ENCODE measurements around the gene ANXA4.
"Not testable (repeated sequence)": the region's sequence is repeated elsewhere in the genome, so short reads cannot be mapped to it uniquely, and the experiment has no call there.

Gene ANXA4

DNA sequence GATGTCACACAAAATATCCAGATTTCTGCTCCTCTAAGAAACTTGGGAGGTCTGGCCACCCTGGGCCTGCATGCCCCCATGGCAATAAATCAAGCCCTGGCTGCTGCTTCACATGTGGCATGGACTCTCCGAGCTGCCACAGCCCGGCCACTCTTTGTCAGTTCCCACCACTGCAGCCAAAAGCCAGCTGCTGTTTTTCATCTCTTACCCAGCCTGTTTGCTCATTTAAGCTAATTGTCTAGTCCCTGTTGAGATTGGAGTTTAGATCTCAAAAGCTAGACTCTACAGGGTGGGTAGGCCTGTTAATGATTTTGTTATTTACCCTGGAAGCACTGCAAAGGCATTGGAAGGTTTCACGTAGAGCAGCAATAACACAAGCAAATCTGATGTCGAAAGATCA lies 20.9 kb upstream of the ANXA4 start:
- DNase-seq = no peak

DNA sequence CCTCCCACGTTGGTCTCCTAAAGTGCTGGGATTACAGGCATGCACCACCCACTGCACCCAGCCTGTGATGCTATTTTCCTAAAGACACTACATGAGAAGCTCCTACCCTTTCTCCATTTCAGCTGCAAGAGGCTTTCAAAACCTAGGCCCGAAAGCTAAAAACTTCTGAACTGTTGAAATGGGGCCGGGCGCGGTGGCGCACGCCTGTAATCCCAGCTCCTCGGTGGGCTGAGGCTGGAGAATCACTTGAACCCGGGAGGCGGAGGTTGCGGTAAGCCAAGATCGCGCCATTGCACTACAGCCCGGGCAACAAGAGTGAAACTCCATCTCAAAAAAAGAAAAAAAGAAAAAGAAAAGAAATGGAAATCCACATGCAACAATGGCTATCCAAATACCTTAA lies 18.1 kb upstream of the ANXA4 start:
- DNase-seq = no peak

DNA sequence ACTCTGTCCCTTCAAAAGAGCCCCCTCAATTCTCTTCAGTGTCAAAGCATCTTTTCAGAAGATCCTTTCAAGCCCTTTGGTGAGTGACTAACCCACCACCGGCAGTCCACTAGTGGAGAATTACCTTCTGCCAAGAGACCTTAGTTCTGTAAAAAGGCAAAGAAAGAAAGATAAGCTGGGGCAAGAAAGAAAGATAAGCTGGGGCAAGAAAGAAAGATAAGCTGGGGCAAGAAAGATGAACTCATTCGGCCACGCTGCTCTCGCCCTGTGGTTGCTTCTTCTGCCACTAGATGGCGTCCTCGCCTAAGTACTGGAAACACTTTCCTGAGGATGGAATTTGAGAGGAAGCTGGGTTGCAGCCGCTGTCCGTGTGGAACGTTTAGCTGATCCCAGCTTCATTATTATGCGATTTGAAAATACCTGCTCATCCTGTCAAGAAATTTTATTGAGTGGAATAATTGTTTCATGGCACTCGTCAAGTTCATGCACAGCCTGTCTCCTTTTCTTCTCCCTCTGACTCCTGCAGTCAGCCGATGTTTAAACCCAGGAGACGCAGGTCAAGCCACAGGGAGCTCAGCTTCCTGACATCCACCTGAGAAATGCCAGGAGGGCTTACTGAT lies 17.3 kb upstream of the ANXA4 start:
- DNase-seq = peak; percentile 87

DNA sequence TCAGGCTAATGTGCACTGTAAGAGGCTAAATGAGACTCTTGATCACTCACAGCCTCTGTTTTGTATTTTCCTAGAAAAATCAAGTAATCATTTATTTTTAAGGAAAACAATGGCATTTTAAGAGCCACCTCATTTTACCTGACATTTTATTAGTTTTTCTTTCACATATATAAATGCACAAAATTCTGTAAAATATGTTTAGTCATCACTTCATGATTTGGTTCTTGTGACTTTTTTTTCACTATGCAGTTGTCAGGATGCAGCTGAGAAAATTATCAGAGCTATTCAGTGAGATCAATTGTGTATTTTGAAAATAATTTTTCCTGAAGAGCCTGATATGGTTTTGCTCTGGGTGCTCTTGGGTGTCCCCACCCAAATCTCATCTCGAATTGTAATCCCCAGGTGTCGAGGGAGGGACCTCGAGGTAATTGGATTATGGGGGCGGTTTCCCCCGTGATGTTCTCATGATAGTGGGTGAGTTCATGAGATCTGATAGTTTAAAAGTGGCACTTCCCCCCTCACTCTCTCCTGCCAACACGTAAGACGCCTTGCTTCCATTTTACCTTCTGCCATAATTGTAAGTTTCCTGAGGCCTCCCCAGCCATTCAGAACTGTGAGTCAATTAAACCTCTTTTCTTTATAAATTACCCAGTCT lies 16.1 kb upstream of the ANXA4 start:
- no peak for DNase-seq

DNA sequence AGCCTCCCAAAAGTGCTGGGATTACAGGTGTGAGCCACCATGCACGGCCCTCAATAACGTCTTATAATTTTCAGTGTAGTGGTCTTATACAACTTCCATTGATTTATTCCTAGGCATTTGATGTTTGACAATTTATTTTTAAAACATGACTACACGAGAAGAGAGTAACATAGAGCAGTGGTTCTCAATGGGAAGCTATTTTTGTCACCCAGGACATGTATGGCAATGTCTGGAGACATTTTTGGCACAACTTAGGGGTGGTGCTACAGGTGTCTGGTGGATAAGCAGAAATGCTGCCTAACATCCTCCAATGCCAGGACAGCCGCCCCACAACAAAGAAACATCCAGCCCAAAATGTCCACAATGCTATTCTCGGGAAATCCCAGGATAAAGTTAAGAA lies 12.7 kb upstream of the ANXA4 start:
- no peak for DNase-seq

DNA sequence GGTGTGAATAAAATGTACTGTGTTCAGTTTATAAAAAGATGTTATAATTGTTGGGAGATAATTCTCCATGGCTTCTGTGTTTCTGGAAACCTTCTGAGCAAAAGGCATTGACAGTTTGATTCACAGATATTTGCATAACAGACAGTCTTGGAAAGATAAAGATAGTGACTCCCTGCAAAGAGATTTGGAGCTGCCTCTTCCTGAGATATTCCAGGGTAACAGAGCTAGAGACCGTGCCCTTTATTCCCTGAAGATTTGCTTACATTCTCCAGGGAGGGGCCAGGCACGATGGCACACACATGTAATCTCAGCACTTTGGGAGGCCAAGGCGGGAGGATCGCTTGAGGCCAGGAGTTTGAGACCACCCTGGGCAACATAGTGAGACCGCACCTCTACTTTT lies 12.2 kb upstream of the ANXA4 start:
- DNase-seq = no peak

DNA sequence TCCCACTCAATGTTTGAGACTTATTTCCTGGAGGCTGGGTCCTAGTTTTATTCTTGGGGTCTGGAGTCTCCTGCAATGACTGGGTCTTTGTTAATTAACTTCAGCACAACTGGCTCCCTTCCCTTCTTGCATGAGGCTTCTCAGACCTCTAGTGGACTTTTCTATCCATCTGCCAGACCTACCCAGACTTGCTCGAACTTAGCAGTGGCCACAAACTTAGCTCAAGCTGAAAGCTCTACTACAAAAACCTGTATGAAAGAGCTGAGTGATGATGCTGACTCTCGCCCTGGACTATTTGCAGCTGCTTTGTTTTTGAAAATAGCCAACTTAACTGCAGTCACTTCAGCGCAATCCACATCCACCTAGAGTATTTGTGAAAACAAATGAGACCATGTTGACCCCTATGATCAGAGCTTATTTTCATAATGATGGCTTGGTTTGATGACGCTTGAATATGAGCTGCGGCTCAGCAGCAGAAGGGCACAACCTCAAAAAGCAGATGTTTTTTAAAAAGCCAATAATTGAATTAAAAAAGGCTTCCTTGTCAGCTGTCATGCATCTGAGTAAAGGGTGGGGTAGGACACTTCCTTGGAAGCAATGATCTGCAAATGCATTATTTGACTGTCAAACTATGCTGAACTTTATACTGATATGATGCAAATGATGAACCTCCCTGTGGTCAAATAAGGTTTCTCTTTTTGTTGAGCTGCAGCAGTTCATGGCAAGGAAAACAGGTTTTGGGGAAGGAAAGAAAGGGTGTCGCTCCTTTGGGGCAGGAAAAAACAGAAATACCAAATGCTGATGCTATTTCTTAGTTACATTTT lies 10.6 kb upstream of the ANXA4 start:
- DNase-seq = no peak

DNA sequence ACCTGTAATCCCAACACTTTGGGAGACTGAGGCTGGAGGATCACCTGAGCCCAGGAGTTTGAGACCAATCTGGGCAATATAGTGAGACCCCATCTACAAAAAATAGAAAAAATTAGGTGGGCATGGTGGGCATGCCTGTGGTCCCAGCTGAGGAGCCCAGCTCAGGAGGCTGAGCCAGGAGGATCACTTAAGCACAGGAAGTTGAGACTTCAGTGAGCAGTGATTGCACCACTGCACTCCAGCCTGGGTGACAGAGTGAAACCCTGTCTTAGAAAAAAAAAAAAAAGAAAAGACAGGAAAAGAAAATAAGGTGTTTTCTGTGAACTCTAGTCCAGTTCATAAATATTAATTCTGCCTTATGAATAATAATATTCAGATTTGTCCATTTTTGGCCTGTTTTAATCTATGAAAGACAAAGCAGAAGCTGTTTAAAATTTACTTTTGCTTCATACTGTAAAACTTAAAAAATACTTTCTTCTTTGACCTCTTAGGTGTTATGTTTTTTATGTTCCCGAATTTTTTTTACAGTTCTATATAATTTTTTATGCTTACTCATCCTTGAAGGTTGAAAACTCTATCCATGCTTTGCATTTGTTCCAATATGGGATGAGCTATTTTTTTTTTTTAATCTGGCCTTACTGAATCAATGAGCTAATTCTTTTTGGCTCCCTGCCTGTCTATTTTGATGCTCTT lies 8.4 kb upstream of the ANXA4 start:
- no peak for DNase-seq

DNA sequence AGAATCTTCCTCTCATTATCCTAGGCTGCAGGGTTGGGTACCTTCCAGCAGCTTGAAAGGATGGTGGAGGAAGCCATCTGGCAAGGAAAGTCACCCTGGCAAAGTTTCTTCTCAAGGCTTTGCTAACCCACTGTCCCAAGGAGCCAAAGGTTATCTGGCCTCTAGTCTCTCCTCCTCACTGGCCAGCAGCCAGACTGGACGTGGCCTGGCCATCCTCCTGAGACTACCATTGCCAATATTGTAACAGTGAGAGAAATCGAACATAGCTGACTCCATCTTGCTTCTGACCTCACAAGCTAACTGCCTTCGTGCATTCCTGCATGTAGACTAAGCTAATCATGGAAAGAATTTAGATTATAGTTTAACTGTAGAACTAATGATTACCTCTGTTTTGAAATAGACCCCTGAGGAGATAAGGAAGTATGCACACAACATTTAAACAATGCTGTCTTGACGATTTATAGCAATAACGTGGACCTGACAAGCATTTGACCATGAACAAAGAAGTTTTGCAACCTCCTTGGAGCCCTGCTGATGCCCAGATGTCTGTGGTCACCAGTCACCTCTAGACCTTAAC lies 7.8 kb upstream of the ANXA4 start:
- no peak for DNase-seq

DNA sequence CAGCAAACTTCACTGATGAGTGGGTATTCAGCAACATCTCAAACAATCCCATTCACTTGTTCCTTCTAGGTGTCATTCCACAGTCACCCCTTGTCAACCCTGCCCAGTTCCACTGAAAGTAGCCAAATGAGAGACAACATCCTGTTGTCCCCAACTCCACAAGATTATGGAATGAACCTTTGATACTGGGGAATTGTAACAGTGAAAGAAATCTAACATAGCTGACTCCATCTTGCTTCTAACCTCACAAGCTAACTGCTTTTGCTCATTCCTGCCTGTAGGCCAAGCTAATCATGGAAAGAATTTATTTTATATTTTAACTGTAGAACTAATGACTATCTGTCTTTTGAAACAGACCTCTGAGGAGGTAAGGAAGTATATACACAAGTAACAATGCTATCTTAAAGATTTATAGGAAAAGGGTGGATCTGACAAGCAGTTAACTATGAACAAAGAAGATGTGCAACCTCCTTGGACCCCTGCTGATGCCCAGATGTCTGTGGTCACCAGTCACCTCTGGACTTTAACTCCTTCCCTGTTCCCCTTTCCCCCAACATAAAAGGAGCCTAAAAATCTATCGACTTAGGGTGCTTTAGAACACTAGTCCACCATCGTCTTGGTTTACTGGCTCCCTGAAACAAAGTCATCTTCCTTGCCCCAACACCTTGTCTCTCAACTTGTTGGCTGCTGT lies 6.9 kb upstream of the ANXA4 start:
- no peak for DNase-seq

DNA sequence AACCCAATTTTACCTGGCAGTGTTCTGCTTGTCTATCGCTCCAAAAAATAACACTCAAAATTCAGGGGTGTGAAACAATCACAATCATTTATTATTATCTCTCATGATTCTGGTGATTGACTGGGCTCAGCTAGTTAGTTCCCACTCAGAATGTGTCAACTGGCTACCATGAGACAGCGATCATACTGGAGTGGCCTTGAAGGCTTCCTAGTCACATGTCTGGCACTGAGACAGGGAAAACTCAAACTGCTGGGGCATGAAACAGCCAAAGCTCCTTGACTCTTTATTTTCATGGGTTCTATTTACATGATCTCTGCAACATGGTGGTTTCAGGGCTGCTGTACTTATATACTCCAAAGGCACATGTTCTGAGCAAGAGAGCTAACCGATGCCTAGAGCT lies 6.2 kb upstream of the ANXA4 start:
- no peak for DNase-seq

DNA sequence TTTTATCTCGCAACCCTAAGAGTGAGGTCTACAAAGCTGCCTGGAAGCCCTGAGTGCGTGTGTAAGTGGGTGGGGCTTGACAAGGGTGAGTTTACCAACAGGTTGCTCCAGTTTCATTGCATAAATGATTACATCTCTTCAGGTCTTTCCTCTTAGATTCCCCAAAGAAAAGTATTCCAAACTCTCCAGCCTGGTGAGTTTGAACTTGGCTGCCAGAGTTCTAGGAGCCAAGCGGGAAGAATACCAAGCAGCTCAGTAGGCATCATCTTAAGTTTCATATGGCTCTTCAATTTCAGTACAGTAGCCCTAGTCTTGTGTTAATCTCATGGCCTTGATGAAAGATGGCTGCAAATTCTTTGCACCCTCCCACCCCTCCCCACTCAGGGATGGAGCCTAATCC lies 3.8 kb upstream of the ANXA4 start:
- DNase-seq = not testable (repeated sequence)

DNA sequence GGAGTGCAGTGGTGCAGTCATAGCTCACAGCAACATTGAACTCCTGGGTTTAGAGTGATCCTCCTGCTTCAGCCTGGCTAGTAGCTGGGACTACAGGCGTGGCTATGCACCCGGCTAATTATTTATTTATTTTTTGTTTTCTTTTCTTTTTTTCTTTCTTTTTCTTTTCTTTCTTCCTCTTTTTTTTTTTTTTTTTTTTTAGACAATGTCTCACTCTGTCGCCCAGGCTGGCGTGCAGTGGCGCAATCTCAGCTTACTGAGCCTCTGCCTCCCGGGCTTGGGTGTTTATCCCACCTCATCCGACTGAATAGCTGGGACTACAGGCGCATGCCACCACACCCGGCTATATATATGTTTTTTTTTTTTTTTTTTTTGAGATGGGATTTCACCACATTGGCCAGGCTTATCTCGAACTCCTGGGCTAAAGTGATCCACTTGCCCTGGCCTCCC lies 1.4 kb upstream of the ANXA4 start:
- no peak for DNase-seq

DNA sequence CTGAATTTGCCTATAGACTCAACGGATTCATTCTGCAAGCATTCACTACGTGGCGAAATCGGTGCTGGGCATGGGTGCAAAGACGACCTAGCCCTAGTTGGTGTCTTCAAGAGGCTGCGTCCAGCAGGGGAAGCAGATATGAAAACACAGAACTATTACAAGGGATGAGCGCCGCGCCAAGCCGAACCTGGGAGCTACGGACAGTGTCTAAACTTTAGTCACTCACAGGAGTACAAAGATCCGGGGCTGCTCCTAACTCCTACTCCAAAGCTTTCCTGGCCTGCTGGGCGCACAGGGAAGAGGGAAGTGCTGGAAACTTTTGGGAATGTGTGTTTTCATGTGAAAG lies 732 bp upstream of the ANXA4 start:
- DNase-seq = peak; percentile 25

DNA sequence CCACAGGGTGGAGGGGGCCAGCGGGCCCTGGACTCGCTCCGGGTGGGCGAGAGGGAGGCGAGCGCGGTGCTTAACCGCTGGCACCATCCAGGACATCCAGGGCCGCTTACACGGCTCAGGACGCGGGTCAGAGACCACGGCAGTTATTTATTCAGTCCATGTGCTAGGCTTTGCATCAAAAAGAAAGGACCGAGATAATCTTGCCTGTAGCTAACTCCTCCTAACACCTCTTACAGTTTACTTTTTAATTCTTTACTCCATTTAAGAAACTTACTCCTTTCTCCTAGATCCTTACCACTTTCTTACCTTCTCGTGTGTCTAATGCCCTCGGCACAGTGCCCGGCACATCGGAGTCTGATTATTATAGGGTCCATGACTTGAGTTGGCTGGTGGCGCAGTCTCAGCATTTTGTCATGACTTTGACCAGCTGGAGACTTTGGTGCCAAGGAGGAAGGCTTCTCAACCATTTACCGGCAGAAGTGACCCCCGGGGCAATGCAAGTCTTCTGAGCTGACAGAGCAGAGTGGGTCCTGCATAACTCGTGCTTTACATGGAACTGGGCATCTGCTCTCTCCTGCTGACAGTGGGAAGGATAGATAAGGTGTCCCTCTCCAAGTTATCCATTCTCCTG lies 503 bp downstream of the ANXA4 start:
- no peak for DNase-seq

DNA sequence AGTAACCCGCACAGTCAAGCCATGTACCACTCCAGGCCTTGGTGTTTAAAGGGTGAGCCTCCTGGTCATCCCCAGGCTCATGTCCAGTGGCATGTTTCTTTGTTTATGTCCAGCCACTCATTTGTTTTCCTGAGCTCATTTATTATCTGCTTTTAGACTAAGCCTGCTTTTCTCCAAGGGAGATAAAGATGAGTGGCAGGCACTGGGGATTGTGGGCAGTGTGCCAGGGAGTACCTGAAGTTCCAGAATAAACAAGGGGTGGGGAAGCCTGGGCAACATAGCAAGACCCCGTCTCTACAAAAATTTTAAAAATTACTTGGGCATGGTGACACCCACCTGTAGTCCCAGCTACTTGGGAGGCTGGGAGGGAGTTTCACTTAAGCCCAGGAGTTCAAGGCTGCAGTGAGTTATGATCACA lies 1.9 kb downstream of the ANXA4 start:
- no peak for DNase-seq

DNA sequence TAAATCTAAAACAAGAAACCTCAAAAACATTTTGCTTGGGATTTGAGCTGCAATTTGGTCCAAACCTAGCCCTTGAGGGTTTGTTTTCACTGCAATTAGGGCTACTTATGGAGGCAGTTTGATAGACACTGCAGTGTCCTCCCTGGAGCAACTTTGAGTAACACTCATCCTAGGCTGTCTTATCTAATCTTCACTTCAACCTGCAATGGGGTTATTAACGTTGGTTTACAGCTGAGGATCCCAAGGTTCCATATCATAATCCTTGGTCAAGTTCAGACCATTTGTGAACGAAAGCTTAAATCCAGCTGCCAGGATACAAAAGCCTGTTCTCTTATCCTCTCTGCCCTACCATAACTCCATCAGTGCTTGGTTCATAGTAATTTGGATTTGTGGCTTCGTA lies 2.5 kb downstream of the ANXA4 start:
- DNase-seq = no peak

DNA sequence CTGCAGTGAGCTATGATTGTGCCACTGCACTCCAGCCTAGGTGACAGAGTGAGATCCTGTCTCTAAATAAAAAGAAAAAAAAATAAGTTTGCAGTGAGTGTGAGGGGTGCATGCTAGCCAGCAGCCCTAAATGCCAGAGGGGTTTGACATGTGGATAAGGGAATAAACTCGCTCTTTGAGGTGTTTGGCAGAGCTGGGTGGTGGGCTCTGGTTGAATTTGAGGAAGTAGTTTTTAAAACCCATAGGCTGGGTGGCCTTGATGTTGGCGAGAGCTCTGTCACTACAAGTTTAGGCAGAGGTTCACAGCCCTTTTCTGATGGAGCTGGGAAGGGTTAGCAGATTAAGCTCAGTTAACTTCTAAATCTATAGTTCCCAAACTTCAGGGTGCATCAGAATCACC lies 3.1 kb downstream of the ANXA4 start:
- DNase-seq = no peak

DNA sequence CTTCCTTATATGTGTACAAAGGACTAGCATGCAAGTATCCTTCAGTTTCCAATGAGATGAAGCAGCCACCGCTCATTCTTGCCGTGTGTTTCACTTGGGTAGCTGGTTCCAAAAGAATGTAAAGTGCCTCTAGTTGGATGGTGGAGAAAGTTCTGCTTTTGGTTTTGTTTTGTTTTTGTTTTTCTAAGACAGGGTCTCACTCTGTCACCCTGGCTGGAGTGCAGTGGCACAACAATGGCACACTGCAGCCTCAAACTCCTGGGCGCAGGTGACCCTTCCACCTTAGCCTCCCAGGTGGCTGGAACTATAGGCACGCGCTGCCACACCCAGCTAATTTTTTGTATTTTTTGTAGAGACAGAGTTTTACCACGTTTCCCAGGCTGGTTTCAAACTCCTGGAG lies 8.3 kb downstream of the ANXA4 start:
- DNase-seq = no peak

DNA sequence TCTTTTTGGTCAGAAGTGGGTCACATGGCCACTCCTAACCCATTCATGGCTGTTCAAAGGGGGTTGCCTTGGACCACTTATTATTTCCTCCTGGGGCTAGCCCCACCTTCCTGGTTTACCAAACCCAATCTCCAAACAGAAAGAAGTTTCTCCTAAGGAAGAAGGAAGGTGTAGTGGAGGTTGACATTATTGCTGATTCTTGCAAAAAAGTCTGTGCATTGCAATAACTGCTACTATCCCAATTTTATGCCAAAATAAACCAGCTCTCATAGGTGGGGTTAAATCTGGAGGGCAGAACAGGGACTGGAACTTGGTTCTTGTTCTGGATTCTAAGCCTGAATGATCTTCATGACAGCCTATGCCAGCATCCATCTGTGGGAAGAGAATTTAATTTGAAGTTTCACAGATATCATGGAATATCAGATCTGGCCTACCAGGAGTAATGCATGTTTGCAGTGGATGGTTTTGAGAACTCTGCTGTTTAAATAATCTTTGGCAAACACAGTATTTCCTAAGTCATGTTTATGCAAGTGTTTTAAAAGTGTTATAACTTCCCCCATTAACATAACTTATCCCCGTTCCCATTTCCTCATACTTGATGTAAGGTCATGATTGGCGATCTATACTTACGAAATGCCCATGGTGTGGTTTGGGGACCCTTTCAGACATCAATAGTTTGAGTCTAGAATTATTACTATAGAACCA lies 11.9 kb downstream of the ANXA4 start:
- no peak for DNase-seq

DNA sequence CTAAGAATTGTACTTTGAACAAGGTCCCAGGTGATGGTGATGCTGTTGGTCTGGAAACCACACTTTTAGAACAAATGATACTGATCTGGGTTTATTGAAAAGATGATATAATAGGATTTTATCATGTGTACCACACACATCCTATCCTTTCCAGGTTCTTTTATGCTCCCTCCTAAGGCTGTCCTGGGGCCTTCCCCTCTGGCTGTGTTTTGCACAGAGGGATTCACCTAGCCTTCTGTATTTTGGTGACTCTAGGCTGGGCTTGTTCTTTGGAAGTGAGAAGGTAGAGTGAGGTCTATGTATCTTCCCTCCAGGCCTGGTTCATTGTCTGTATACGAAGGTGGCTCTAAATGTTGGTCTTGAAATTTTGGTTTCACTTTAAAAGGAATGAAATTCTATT lies 12.7 kb downstream of the ANXA4 start:
- DNase-seq = no peak

All from activated T-cell treated with anti-CD3 and anti-CD28 coated beads, Interleukin-2, amount 50 U/mL, for 1 hour (primary cell).